ENCODE data around the gene CPHXL2.

CPHXL2 gene

GRCh38 chr16:75640598-75640997 lies 36.2 kb downstream of the CPHXL2 start:
- no peak for DNase-seq (ENCODE audit: low spot score)

GRCh38 chr16:75635036-75635435 lies 41.8 kb downstream of the CPHXL2 start:
- DNase-seq (ENCODE audit: low spot score): no peak

- DNase-seq (ENCODE audit: low spot score): no peak
Observed at GRCh38 chr16:75632857-75633256, 44.0 kb downstream of the CPHXL2 start.

GRCh38 chr16:75630052-75630451 lies 46.8 kb downstream of the CPHXL2 start:
- DNase-seq (ENCODE audit: low spot score): no peak

- no peak for DNase-seq (ENCODE audit: low spot score)
Observed at GRCh38 chr16:75629132-75629531, 47.7 kb downstream of the CPHXL2 start.

- DNase-seq (ENCODE audit: low spot score): no peak
Observed at GRCh38 chr16:75628351-75628750, 48.5 kb downstream of the CPHXL2 start.

GRCh38 chr16:75627851-75628250 lies 49.0 kb downstream of the CPHXL2 start:
- DNase-seq (ENCODE audit: low spot score): no peak

GRCh38 chr16:75626806-75627205 lies 50.0 kb downstream of the CPHXL2 start:
- DNase-seq (ENCODE audit: low spot score): no peak

GRCh38 chr16:75624921-75625334 lies 51.9 kb downstream of the CPHXL2 start:
- DNase-seq (ENCODE audit: low spot score): no peak

- DNase-seq (ENCODE audit: low spot score): peak; percentile 99
Observed at GRCh38 chr16:75622761-75623605, 53.8 kb downstream of the CPHXL2 start, which contains the start of gene ADAT1. TSS of gene ADAT1 (minus strand) at chr16:75623281. CDS start at chr16:75620799, 2,482 bp downstream.

- DNase-seq (ENCODE audit: low spot score): no peak
Observed at GRCh38 chr16:75621170-75621477, 55.7 kb downstream of the CPHXL2 start.

- DNase-seq (ENCODE audit: low spot score): no peak
Observed at GRCh38 chr16:75620326-75621169, 56.3 kb downstream of the CPHXL2 start.

GRCh38 chr16:75618780-75619179 lies 58.0 kb downstream of the CPHXL2 start:
- DNase-seq (ENCODE audit: low spot score): no peak

- no peak for DNase-seq (ENCODE audit: low spot score)
Observed at GRCh38 chr16:75617121-75617520, 59.7 kb downstream of the CPHXL2 start.

GRCh38 chr16:75616521-75617010 lies 60.2 kb downstream of the CPHXL2 start:
- no peak for DNase-seq (ENCODE audit: low spot score)

GRCh38 chr16:75615619-75616018 lies 61.2 kb downstream of the CPHXL2 start:
- DNase-seq (ENCODE audit: low spot score): no peak

GRCh38 chr16:75614066-75614897 lies 62.5 kb downstream of the CPHXL2 start:
- DNase-seq (ENCODE audit: low spot score): no peak
